ENCODE data around the gene NDUFA13. TPM values are rescaled to one million over a fixed set of nuclear protein-coding genes. Genes with fewer than 3 reads are reported as not detected.

The NDUFA13 gene
- total RNA-seq, 1 donor from 2014 or later, result 294 TPM

GRCh38 chr19:19553670-19554069, 37.6 kb downstream of the NDUFA13 start:
- ChIA-PET POLR2A (interaction anchor here (0.6 to 1.0 kb wide), 2 partner anchors 12 to 18 kb away, joined by 3 to 6 read pairs; no protein-coding TSS in a partner anchor), CTCF (interaction anchor here (0.8 to 1.3 kb wide), 6 partner anchors 21 to 369 kb away, joined by 3 to 9 read pairs (median 3); no protein-coding TSS in a partner anchor)
- TF ChIP-seq, protein P1, sequence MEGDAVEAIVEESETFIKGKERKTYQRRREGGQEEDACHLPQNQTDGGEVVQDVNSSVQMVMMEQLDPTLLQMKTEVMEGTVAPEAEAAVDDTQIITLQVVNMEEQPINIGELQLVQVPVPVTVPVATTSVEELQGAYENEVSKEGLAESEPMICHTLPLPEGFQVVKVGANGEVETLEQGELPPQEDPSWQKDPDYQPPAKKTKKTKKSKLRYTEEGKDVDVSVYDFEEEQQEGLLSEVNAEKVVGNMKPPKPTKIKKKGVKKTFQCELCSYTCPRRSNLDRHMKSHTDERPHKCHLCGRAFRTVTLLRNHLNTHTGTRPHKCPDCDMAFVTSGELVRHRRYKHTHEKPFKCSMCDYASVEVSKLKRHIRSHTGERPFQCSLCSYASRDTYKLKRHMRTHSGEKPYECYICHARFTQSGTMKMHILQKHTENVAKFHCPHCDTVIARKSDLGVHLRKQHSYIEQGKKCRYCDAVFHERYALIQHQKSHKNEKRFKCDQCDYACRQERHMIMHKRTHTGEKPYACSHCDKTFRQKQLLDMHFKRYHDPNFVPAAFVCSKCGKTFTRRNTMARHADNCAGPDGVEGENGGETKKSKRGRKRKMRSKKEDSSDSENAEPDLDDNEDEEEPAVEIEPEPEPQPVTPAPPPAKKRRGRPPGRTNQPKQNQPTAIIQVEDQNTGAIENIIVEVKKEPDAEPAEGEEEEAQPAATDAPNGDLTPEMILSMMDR (IDR thresholded peaks at IDR 0.05), result no peak
- Mint-ChIP-seq H3K36me3 (ENCODE audit: low read depth) (no peaks in the 10 kb centered on the region), H3K4me3 (no peak overlapping the region), H3K4me1 (no peaks in the 10 kb centered on the region), H3K9me3 (peaks cover 2% of the 10 kb centered on the region), H3K27me3 (peaks cover 5% of the 10 kb centered on the region), H3K27ac (no peak overlapping the region)
- ATAC-seq (ENCODE audit: low read depth) (no peak), DNase-seq (no peak)
- intact Hi-C loops (cut with micrococcal nuclease), result loop anchor here (2.0 kb wide), 1 partner anchor 21 kb away; no protein-coding TSS in a partner anchor

GRCh38 chr19:19554074-19555023, 38.3 kb downstream of the NDUFA13 start:
- DNase-seq, result peak; percentile 43
- TF ChIP-seq, protein P1 (IDR thresholded peaks at IDR 0.05), result no peak
- Mint-ChIP-seq H3K9me3 (peaks cover 2% of the 10 kb centered on the region), H3K36me3 (ENCODE audit: low read depth) (peaks cover 5% of the 10 kb centered on the region), H3K27me3 (peaks cover 1% of the 10 kb centered on the region), H3K4me1 (no peaks in the 10 kb centered on the region), H3K4me3 (no peak overlapping the region), H3K27ac (no peak overlapping the region)
- intact Hi-C loops (cut with micrococcal nuclease), result loop anchor here (2.0 kb wide), 1 partner anchor 22 kb away; no protein-coding TSS in a partner anchor
- ChIA-PET POLR2A (interaction anchor here (0.6 to 1.0 kb wide), 2 partner anchors 11 to 17 kb away, joined by 3 to 6 read pairs; no protein-coding TSS in a partner anchor), CTCF (interaction anchor here (0.7 to 1.3 kb wide), 8 partner anchors 22 to 368 kb away, joined by 3 to 9 read pairs (median 3); partner anchors contain the start of gene GMIP)
- peak; percentile 48 for ATAC-seq (ENCODE audit: low read depth)

DNA sequence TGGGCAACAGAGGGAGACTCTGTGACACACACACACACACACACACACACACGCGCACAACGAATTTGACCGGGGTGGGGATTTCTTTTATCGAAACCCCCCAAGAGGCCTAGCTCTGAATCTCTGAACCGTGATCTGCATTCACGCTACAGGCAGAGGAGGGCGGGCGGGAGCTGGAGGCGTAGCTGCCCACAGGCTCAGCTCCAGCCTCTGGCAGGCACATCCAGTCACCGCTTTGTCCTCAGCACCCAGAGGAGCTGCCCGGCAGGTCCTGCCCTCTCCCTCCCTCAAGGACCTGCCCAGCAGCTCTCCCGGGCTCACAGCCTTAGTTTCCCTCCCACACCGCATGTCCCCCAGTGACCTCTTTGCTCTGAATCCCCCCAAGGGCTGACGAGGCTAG, 42.0 kb downstream of the NDUFA13 start:
- no peaks in the 10 kb centered on the region for H3K9me3 Mint-ChIP-seq
- TF ChIP-seq, protein P1 (IDR thresholded peaks at IDR 0.05), result no peak
- intact Hi-C loops (cut with micrococcal nuclease), result no loop called here
- ChIA-PET CTCF (no interaction called here), POLR2A (interaction anchor here (0.7 kb wide), 1 partner anchor 17 kb away, joined by 4 read pairs; no protein-coding TSS in a partner anchor)
- no peak overlapping the region for H3K4me3 Mint-ChIP-seq
- peak; percentile 40 for ATAC-seq (ENCODE audit: low read depth)
- H3K36me3 Mint-ChIP-seq (ENCODE audit: low read depth), result peaks cover 15% of the 10 kb centered on the region
- no peak for DNase-seq
- no peaks in the 10 kb centered on the region for H3K27me3 Mint-ChIP-seq
- H3K4me1 Mint-ChIP-seq, result no peaks in the 10 kb centered on the region
- H3K27ac Mint-ChIP-seq, result no peak overlapping the region

- no peaks in the 10 kb centered on the region for H3K9me3 Mint-ChIP-seq
- no peaks in the 10 kb centered on the region for H3K27me3 Mint-ChIP-seq
- ChIA-PET CTCF (no interaction called here), POLR2A (no interaction called here)
- H3K27ac Mint-ChIP-seq, result no peak overlapping the region
- H3K4me1 Mint-ChIP-seq, result no peaks in the 10 kb centered on the region
- intact Hi-C loops (cut with micrococcal nuclease), result no loop called here
- TF ChIP-seq, protein P1 (IDR thresholded peaks at IDR 0.05), result no peak
- no peak overlapping the region for H3K4me3 Mint-ChIP-seq
- DNase-seq (no peak), ATAC-seq (ENCODE audit: low read depth) (no peak)
- H3K36me3 Mint-ChIP-seq (ENCODE audit: low read depth), result peaks cover 15% of the 10 kb centered on the region
Measured at GRCh38 chr19:19558636-19559035, 42.6 kb downstream of the NDUFA13 start.

DNA sequence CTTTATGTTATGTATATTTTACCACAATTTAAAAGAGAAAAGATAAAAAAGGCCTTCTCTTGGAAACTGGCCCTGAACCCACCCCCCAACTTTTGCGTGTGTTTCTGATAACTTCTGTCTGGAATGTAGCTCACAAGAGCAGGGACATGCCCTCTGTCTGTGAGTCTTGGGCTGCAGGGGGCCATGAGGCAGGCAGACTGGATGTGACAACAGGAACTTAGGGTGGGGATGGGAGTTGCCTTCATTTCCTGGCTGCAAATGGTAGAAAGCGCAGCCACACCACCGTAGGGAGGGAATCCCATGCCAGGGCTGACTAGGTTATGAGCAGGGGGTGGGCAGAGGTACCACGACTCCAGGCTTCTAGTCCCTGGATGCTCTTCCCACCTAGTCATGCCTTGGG, 43.9 kb downstream of the NDUFA13 start:
- ATAC-seq (ENCODE audit: low read depth), result no peak
- no peaks in the 10 kb centered on the region for H3K4me1 Mint-ChIP-seq
- H3K4me3 Mint-ChIP-seq, result no peak overlapping the region
- H3K9me3 Mint-ChIP-seq, result no peaks in the 10 kb centered on the region
- H3K36me3 Mint-ChIP-seq (ENCODE audit: low read depth), result peaks cover 23% of the 10 kb centered on the region
- H3K27me3 Mint-ChIP-seq, result no peaks in the 10 kb centered on the region
- H3K27ac Mint-ChIP-seq, result no peak overlapping the region
- TF ChIP-seq, protein P1 (IDR thresholded peaks at IDR 0.05), result no peak
- ChIA-PET POLR2A (interaction anchor here (0.5 kb wide), 1 partner anchor 383 kb away, joined by 3 read pairs; no protein-coding TSS in a partner anchor), CTCF (interaction anchor here (1.2 kb wide), 1 partner anchor 9 kb away, joined by 3 read pairs; no protein-coding TSS in a partner anchor)
- no peak for DNase-seq
- intact Hi-C loops (cut with micrococcal nuclease), result no loop called here

All from activated B cell treated with CpG ODN at 0.5 μM for 24 hours (primary cell).